Smooth muscle cell (in vitro differentiated cells): Measurements from ENCODE around the gene WBP1L. TPM values are rescaled to one million over a fixed set of nuclear protein-coding genes. Genes with fewer than 3 reads are reported as not detected.

Experiments
- DNase-seq: peaks from one replicate; lab custom pipeline; 2025; ENCODE audit not compliant: unreplicated experiment; lab: John Stamatoyannopoulos, UW
- H2AFZ ChIP-seq: fragments of 200-600 bp; sonication (generic); 2 replicates; pipeline ENCODE4 v1.6.0; 2016; ENCODE audit warnings: antibody characterized with exemption, low read depth, mild to moderate bottlenecking
- H3F3A ChIP-seq: fragments of 200-600 bp; sonication (generic); 2 replicates; pipeline ENCODE4 v1.6.0; 2017; ENCODE audit warnings: antibody characterized with exemption, low read depth
- H3K27ac ChIP-seq: fragments of 200-600 bp; sonication (generic); 2 replicates; pipeline ENCODE4 v1.5.1; 2016; ENCODE audit warnings: low read depth, mild to moderate bottlenecking
- H3K27me3 ChIP-seq: fragments of 200-600 bp; sonication (generic); 2 replicates; pipeline ENCODE4 v1.6.1; 2016; ENCODE audit warnings: low read depth, mild to moderate bottlenecking
- H3K36me3 ChIP-seq: fragments of 200-600 bp; sonication (generic); 2 replicates; pipeline ENCODE4 v1.5.1; 2016; ENCODE audit warnings: low read depth
- H3K4me1 ChIP-seq: fragments of 200-600 bp; sonication (generic); 2 replicates; pipeline ENCODE4 v1.5.1; 2016; ENCODE audit warnings: low read depth
- H3K4me2 ChIP-seq: fragments of 200-600 bp; sonication (generic); 2 replicates; pipeline ENCODE4 v1.6.0; 2016; ENCODE audit warnings: mild to moderate bottlenecking
- H3K4me3 ChIP-seq: fragments of 200-600 bp; sonication (generic); 2 replicates; pipeline ENCODE4 v1.5.1; 2016; ENCODE audit warnings: mild to moderate bottlenecking
- H3K79me2 ChIP-seq: fragments of 200-600 bp; sonication (generic); 2 replicates; pipeline ENCODE4 v1.6.0; 2016; ENCODE audit warnings: low read depth, mild to moderate bottlenecking
- H3K9ac ChIP-seq: fragments of 200-600 bp; sonication (generic); 2 replicates; pipeline ENCODE4 v1.6.0; 2016; ENCODE audit warnings: low read depth
- H3K9me3 ChIP-seq: fragments of 200-600 bp; sonication (generic); replicated peaks from 2 replicates; pipeline ENCODE4 v1.5.1; 2016; ENCODE audit warnings: low read depth
- H4K20me1 ChIP-seq: fragments of 200-600 bp; sonication (generic); 2 replicates; pipeline ENCODE4 v1.6.0; 2016; ENCODE audit warnings: low read depth
- WGBS: methylation state at CpG from one replicate; pipeline ENCODE4 v1.1.7; 2016; ENCODE audit warnings: low lambda C conversion rate; 5-methylcytosine and 5-hydroxymethylcytosine counted together
- polyA plus RNA-seq: library from polyadenylated mRNA; unstranded; fragments of >200 nt; fragmentation: Nextera tagmentation; extraction: Ambion mirVana; gene quantifications from 2 replicates; pipeline ENCODE4 v1.2.1, GENCODE V29; 2016
- total RNA-seq: library from RNA; depleted of rRNA; stranded (reverse); fragments of >200 nt; gene quantifications from 2 replicates; pipeline ENCODE4 v1.2.3, GENCODE V29; 2014
- TF ChIP-seq, protein P1 (sequence below): fragments of 200-600 bp; sonication (generic); IDR thresholded peaks from 2 replicates; pipeline ENCODE4 v1.5.1; 2017; ENCODE audit warnings: borderline replicate concordance, mild to moderate bottlenecking, antibody characterized with exemption; ENCODE audit not compliant: insufficient read depth, poor library complexity, severe bottlenecking

WBP1L gene
- total and polyA plus RNA-seq, 2 experiments from 2014 or later, result 18.0 to 45.3 TPM

DNA sequence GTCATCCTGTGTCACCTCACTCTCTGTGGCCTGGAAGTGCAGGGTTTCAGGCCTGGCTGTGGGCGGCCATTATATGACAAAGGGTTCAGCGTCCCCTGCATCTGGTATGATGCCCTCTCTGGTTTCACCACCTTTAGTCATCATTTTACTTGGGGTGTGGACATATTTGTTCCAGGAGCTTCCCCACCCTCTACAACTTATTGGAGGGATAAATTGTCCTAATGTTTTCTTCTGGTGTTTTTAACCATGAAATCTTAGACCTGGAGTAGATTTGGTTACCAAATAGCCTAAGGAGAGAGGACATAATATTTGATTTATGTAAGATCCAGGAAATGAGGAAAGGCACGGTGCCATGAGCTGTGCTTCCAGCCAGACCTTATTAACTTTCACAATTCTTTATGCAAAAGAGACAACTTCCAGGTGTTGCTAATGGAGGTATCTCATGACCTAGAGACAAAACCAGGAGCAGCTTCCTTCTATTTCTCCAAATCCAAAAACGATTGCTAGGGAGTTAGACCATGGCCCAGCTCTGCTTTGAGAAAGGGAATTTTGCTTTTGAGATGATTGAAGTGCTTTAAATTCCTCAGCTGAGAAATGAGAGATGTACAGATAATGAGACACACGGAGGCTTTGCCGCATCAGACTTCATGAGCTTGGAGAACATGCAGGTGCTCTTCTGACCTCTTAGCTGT, 20.9 kb downstream of the WBP1L start:
- Histone ChIP-seq H3K9ac (no peak overlapping the region), H3K79me2 (peaks cover 32% of the 10 kb centered on the region), H3K36me3 (no peaks in the 10 kb centered on the region), H3K27ac (no peak overlapping the region), H2AFZ (no peak overlapping the region), H3K27me3 (no peaks in the 10 kb centered on the region), H4K20me1 (peaks cover 86% of the 10 kb centered on the region), H3K9me3 (no peaks in the 10 kb centered on the region), H3K4me2 (no peak overlapping the region), H3K4me3 (no peak overlapping the region), H3K4me1 (peaks cover 7% of the 10 kb centered on the region), H3F3A (peaks cover 5% of the 10 kb centered on the region)
- TF ChIP-seq, protein P1, sequence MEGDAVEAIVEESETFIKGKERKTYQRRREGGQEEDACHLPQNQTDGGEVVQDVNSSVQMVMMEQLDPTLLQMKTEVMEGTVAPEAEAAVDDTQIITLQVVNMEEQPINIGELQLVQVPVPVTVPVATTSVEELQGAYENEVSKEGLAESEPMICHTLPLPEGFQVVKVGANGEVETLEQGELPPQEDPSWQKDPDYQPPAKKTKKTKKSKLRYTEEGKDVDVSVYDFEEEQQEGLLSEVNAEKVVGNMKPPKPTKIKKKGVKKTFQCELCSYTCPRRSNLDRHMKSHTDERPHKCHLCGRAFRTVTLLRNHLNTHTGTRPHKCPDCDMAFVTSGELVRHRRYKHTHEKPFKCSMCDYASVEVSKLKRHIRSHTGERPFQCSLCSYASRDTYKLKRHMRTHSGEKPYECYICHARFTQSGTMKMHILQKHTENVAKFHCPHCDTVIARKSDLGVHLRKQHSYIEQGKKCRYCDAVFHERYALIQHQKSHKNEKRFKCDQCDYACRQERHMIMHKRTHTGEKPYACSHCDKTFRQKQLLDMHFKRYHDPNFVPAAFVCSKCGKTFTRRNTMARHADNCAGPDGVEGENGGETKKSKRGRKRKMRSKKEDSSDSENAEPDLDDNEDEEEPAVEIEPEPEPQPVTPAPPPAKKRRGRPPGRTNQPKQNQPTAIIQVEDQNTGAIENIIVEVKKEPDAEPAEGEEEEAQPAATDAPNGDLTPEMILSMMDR, result no peak
- no peak for DNase-seq
- 65% methylated on average over 6 of the region's 6 CpGs for WGBS

DNA sequence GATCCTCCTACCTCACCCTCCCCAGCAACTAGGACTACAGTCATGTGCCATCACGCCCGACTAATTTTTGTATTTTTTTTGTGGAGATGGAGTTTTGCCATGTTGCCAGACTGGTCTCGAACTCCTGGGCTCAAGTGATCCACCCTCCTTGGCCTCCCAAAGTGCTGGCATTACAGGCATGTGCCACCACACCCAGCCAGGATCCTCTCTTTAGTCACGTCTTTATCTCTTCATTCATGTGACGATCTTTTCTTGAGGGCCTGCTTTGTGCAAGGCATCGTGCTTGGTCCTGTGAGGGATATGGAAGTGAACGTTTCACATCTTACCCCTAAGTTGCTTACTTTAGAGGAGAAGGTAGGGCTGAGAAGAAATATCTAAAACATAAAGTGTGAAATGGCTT, 21.6 kb downstream of the WBP1L start:
- H3K9ac ChIP-seq, result no peak overlapping the region
- peaks cover 5% of the 10 kb centered on the region for H3F3A ChIP-seq
- peaks cover 27% of the 10 kb centered on the region for H3K79me2 ChIP-seq
- TF ChIP-seq, protein P1, result no peak
- no peak for DNase-seq
- H3K4me2 ChIP-seq, result no peak overlapping the region
- H2AFZ ChIP-seq, result no peak overlapping the region
- no peaks in the 10 kb centered on the region for H3K9me3 ChIP-seq
- H3K27ac ChIP-seq, result no peak overlapping the region
- no peak overlapping the region for H3K4me3 ChIP-seq
- no peaks in the 10 kb centered on the region for H3K36me3 ChIP-seq
- 55% methylated on average over 7 of the region's 7 CpGs for WGBS
- peaks cover 81% of the 10 kb centered on the region for H4K20me1 ChIP-seq
- H3K27me3 ChIP-seq, result no peaks in the 10 kb centered on the region
- peaks cover 9% of the 10 kb centered on the region for H3K4me1 ChIP-seq

DNA sequence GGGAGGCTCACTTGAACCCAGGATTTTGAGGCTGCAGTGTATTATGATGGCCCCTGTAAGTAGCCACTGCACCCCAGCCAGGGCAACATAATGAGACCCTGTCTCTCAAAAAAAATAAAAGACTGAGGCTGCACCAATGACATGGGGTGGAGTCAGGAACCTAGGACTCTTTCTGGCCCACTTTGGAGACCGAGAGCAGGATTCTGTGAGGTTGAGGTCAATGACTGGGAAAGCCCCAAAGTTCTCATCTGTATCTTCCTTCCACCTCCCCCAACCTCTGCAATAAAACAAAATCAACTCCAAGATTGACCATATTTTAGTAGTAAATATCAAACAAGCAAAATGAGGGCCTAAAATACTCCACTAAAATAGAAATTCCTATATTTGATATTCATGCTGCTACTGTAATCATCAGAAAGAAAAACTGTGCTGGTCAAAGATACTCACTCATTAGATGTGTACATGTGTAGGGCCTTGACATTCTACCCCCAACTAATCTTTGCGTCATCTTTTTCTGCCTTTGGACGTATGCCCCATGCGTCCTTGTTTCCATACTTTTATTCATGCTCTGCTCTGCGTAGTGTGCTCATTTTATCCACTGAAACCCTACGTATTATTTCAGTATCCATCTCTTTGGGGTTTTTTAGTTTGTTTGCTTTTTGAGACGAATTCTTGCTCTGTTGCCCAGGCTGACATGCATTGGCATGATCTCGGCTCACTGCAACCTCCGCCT, 23.8 kb downstream of the WBP1L start:
- no peaks in the 10 kb centered on the region for H3K27me3 ChIP-seq
- H2AFZ ChIP-seq, result no peak overlapping the region
- 94% methylated on average over 9 of the region's 9 CpGs for WGBS
- peaks cover 13% of the 10 kb centered on the region for H3K4me1 ChIP-seq
- H3F3A ChIP-seq, result peaks cover 7% of the 10 kb centered on the region
- peaks cover 21% of the 10 kb centered on the region for H3K79me2 ChIP-seq
- no peak overlapping the region for H3K27ac ChIP-seq
- H3K4me2 ChIP-seq, result no peak overlapping the region
- H3K9me3 ChIP-seq, result no peaks in the 10 kb centered on the region
- no peak overlapping the region for H3K9ac ChIP-seq
- no peak overlapping the region for H3K4me3 ChIP-seq
- no peak for DNase-seq
- no peaks in the 10 kb centered on the region for H3K36me3 ChIP-seq
- TF ChIP-seq, protein P1, result no peak
- H4K20me1 ChIP-seq, result peaks cover 63% of the 10 kb centered on the region
